NAMALWA (cell line): ENCODE results near the gene MAPK12.

Experiments
- DNase-seq: peaks from one replicate; pipeline ENCODE4 v3.0.0-alpha.2; 2015; ENCODE audit warnings: low spot score

Gene MAPK12

GRCh38 chr22:50299785-50300619 is 38.5 kb upstream of the MAPK12 start:
- DNase-seq, result peak; percentile 39

- DNase-seq, result peak; percentile 73
These were observed 37.7 kb upstream of the MAPK12 start for GRCh38 chr22:50298937-50299784.

DNA sequence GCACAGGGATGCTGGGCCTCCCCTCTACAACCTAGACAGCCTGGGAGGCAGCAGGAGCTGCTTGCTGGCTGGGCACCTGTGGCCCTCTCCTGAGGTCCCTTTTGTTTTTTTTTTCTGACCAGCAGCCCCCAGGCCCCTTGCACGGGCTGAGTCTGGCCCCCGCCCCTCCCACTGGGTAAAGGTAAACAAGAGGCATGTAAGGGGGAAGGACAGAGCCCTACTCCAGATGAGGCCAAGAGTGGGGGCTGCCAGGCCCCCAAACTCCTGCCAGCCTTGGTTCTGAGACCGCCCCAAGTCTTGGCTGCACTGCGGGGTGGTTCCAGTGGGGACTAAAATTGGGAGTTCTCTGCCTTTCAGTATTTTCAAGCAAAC is 36.8 kb upstream of the MAPK12 start:
- DNase-seq, result no peak

GRCh38 chr22:50297510-50298265 is 36.2 kb upstream of the MAPK12 start:
- DNase-seq, result no peak

GRCh38 chr22:50296658-50297490 is 35.4 kb upstream of the MAPK12 start:
- no peak for DNase-seq

DNA sequence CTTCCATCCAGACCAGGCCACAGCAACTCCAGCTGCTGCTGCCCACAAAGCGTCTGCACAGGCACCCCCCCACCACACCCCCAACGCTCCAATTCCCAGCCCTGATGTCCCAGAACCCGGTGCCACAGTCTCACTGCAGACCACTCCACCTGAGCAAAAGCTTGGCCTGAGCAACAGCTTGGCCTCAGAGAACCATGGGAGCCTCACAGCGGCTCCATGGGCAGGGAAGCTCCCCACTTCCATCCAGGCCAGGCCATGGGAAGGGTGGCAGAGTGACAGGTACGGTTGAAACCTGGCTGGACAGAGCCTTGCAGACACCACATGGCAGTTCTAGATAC is 32.8 kb upstream of the MAPK12 start:
- no peak for DNase-seq

- peak; percentile 60 for DNase-seq
These were observed 32.2 kb upstream of the MAPK12 start for GRCh38 chr22:50293441-50294318.

GRCh38 chr22:50292643-50293440 is 31.4 kb upstream of the MAPK12 start:
- peak; percentile 84 for DNase-seq

- no peak for DNase-seq
These were observed 28.6 kb upstream of the MAPK12 start for GRCh38 chr22:50289942-50290630.

- no peak for DNase-seq
These were observed 27.9 kb upstream of the MAPK12 start for GRCh38 chr22:50289151-50289941.

DNA sequence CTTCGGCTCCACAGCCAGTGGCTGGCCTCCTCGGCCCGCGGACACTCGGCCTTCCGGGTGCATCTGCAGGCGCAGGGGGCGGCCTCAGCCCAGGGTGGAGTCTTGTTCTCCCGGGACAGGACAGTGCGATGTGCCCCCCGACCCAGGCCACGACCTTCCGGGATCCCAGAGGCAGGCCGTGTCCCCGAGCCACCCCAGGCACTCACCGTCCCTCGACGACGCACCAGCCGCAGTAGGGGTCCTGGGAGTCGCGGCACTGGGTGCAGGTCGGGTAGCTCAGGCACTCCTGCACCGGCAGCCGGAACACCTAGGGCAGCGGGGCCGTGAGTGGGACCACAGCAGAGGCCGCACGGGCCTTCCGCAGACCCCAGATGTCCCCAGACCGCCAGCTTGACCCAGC is 26.2 kb upstream of the MAPK12 start:
- no peak for DNase-seq

DNA sequence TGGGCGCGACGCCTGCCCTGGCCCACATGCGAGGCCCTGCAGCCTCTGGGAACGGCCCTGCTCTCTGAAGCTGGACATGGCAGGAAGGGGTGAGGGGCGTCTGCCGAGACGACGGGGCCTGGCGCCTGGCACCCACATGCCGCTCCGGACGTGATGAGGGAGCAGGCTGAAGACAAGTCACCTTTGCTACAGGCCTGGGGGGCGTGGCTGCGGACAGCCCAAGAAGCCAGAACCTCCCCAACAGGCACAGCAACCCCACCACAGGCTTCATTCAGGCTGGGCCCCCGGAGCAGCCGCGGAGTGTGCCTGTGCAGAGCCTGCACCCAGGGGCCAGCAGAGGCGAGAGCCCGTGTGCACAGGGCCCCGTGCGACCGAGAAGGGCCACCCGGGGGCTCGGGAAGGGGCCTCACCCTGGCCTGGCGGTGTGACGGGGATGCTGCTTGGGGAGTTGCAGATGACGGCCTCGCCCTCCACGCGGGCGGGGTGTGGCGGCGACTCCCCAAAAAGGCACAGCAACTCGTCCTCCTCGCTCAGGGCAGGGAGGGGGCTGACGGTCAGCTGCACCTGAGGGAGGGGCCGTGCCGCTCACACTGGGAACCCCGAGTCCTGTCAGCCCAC is 25.3 kb upstream of the MAPK12 start:
- no peak for DNase-seq

- DNase-seq, result no peak
These were observed 24.8 kb upstream of the MAPK12 start for GRCh38 chr22:50286275-50286674.

DNA sequence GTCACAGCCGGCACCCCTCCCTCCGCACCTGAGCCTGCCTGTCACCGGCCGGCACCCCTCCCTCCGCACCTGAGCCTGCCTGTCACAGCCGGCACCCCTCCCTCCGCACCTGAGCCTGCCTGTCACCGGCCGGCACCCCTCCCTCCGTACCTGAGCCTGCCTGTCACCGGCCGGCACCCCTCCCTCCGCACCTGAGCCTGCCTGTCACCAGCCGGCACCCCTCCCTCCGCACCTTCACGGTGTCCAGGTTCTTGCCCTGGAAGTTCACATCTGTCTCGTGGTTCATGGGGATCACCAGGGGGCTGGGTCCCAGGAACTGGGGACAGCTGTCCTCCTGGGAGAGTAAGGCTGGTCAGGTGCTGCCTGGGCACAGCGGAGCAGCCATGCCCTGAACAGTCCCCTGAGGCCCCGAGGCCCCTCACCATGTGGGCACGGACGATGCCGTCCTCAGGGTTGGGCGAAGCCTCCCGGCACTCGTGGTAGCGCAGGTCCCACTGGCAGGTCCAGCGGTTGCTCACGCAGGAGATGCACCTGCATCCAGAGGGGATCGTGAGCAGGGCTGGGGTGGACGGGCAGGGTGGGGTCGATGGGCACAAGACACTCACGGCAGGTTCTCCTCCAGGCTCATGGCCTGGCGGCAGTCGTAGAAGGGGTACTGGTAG is 24.2 kb upstream of the MAPK12 start:
- no peak for DNase-seq

- DNase-seq, result no peak
These were observed 23.0 kb upstream of the MAPK12 start for GRCh38 chr22:50284479-50284878.

DNA sequence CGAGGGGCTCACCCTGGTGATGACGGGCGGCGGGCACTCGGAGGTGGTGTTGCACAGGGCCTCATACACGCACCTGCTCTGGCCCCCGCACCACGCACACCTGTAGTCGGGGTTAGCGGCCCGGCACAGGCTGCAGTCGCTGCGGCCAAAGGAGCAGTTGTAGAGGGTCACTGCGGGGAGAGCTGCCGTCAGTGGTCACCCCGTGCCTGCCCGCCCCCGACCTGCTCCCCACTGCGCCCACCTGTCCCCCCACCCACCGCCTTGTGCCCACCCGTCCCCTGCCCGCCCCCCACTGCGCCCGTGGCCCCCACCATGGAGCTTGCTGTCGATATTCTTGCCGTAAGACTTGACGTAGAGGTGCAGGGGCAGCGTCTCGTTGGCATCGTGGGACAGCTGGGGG is 22.3 kb upstream of the MAPK12 start:
- no peak for DNase-seq

DNA sequence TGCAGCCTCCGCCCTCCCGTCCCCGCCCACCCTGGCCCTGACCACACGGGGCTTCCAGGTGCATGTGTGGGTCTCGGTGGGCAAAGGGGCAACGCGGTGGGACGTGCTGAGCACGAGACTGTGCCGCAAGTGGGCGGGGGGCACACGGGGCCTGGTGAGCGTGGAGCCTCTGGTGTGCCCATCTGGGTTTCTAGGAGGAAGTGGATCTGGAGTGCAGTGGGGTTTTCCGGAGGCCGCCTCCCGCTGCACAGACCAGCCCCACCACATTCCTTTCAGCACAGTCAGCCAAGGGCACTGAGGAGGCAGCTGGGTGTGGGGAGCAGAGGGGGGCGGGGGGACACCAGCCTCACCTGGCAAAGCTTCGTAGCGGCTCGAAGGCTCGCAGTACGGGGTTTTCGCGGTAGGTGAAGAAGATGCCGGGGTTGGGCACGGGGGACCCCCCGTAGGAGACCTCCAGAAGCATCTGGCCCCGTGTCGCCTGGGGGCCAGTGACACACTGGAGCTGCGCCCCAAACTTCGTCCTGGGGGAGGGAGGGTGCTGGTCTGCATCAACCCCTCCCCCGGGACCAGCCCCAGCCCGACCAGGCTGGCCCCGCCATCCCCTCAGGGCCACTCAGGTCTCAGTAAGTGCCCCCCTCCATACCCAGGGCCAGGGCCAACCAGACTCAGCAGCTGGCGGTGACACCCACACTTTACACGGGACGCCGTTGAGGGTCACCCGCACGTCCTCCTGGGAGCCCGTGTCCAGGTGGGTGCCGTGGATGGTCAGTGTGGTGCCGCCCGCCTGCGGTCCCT is 21.1 kb upstream of the MAPK12 start:
- DNase-seq, result no peak
